GM21360 (cell line): ENCODE data around the gene DNAJC12.
"Not testable (repeated sequence)": the region's sequence is repeated elsewhere in the genome, so short reads cannot be mapped to it uniquely, and the experiment has no call there.

Source experiments
- ATAC-seq: cut with Tn5 transposase; IDR thresholded peaks from one replicate; pipeline ENCODE4 v1.9.1; 2021; ENCODE audit warnings: mild to moderate bottlenecking, moderate library complexity; ENCODE audit not compliant: unreplicated experiment

DNAJC12 gene

DNA sequence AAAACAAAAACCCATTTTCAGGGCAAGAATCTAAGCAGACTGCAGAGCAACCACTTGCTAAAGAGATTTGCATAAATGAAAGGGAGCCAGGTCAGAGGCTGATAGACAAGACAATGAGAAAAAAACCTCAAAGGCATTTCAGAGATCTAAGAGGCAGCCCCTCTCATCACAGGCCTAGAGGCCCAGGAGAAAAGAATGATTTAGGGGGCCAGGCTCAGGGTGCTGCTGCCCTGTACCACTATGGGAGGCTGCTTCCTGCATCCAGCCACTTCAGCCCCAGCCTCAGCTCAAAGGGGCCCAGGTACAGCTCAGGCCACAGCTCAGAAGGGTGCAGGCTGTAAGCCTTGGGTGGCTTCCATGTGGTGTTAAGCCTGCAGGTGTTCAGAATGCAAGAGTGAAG is 3.7 kb upstream of the DNAJC12 start:
- ATAC-seq, result no peak

DNA sequence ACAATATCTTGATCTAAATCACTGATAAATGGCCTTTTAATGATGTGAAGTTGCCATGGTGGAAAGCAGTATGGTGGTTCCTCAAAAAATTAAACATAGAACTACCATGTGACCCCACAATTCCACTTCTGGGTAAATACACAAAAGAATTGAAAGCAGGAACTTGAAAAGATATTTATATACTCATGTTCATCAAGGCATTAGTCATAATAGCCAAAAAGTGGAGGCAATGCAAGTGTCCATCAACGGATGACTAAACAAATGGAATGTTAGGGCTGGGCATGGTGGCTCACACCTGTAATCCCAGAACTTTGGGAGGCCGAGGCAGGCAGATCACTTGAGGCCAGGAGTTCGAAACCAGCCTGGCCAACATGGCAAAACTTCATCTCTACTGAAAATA is 2.0 kb upstream of the DNAJC12 start:
- no peak for ATAC-seq

DNA sequence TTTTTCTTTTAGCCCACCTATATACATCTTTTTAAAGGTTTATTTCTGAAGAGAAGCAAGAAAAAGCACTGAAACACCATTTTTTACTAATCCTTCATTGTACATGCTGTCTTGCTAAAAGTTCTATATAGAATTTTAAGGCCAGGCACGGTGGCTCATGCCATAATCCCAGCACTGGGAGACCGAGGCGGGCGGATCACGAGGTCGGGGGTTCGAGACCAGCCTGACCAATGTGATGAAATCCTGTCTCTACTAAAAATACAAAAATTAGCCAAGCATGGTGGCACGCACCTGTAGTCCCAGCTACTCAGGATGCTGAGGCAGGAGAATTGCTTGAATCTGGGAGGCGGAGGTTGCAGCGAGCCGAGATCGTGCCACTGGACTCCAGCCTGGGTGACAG is 1.5 kb upstream of the DNAJC12 start:
- ATAC-seq, result not testable (repeated sequence)

- no peak for ATAC-seq
These were observed 1.0 kb downstream of the DNAJC12 start for GRCh38 chr10:67836972-67837371.

GRCh38 chr10:67836488-67836887 is 1.5 kb downstream of the DNAJC12 start:
- ATAC-seq, result no peak

- not testable (repeated sequence) for ATAC-seq
These were observed 2.2 kb downstream of the DNAJC12 start for GRCh38 chr10:67835541-67836394.

- ATAC-seq, result no peak
These were observed 3.6 kb downstream of the DNAJC12 start for GRCh38 chr10:67834375-67834774.

DNA sequence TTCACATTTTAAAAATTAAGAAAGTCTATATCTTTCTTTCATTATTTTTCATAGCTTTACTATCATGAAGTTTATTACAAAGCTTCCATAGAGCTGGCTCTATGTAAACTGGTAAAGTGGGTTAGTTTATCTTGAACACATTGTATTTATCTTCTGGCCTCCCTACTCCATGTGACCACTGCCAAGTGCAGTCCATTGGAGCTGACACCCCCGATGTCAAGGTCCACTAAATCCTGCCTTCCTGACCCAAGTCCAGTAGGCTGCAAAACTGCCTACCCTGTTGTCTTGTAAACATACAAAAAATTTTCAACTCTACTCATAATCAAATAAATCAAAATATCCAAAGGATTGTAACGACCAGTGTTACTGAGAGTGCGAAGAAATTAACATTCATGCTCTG is 10.2 kb downstream of the DNAJC12 start:
- no peak for ATAC-seq

DNA sequence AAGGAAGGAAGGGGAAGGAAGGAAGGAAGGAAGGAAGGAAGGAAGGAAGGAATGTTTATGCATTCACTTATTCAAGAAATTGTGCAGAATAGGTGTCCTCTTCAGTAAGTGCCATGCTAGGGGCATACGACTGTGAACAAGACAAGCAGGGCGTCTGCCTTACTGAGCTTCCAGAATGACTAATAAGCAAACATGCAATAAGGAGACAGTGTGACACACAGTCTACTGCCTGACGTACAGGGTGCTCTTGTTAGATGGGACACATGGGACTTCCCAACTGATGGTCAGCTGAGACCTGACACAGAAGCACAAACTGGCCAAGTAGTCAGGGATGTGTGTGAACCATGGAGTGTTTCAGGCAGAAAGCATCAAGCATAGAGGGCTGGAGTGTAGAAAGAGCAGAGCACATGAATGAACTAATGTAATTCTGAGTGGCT is 18.2 kb downstream of the DNAJC12 start:
- ATAC-seq, result peak; percentile 74

DNA sequence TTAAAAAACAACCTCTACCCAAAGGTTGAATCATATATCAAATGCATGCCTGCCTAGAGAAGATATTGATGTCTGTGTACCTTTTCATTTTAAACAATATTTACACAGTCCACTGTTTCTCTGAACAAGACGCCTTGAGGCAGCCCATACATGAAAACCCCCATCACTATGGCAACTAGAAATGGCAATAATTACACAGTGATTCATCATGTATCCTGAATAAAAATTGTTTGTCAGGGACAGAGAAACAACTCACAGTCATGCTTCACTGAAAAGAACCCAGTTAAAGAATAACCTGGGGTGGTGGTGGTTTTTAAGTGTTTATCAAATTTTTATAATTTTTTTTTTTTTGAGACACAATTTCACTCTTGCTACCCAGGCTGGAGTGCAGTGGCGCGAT is 19.7 kb downstream of the DNAJC12 start:
- no peak for ATAC-seq

DNA sequence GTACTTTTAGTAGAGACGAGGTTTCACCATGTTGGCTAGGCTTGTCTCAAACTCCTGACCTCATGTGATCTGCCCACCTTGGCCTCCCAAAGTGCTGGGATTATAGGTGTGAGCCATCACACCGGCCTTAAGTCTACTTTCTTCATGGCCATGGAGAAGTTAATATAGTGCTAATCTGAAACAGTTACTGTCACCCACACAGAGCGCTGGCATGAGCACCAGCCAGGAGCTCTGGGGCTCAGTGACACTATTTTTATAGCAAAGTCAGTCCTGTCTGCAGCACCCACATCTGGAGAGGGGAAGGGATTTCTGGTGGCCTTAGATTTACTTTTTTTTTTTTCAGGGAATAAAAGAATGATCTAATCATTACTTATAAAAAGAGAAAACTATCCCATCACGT is 21.3 kb downstream of the DNAJC12 start:
- ATAC-seq, result no peak

DNA sequence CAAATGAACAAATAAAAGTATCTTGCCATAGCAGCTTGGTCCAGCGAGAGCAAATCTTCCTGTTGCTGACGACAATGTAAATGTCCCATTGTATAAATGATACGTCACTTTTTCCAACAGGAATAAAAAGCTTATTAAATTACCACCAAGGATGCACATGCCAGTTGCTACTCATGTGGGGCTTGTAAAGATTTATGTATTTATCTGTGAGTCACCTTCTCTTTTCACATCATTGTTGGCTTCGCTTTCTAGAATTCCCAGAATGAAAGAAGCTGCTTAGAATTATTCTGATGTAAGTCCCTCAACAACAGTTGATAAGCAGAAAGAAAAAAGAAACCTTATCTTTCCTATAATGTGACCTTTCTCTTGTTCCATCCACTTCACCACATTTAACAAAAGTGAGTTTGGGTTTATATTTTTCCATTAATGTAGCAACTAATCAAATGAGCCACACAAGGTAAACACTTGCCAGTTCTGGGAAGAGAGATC is 22.4 kb downstream of the DNAJC12 start:
- no peak for ATAC-seq

DNA sequence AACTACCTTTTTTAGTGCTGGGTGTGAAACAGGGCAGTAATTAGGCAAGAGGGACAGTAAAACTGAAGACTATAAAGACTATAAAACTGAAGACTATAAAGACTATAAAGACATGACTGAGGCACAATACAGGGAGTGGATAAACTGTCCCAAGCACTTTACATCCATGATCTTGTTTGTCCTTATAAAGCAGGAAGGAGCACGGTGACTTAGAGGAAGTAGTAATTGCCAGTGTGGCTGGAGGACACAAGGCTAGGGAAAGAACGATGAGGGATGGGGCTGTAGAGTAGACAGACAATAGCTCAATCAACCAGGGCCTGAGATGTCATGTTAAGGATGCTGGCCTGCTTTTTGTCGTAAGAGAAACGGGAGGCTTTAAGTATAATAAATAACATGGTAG is 26.0 kb downstream of the DNAJC12 start:
- no peak for ATAC-seq

GRCh38 chr10:67809107-67809506 is 28.9 kb downstream of the DNAJC12 start:
- no peak for ATAC-seq

DNA sequence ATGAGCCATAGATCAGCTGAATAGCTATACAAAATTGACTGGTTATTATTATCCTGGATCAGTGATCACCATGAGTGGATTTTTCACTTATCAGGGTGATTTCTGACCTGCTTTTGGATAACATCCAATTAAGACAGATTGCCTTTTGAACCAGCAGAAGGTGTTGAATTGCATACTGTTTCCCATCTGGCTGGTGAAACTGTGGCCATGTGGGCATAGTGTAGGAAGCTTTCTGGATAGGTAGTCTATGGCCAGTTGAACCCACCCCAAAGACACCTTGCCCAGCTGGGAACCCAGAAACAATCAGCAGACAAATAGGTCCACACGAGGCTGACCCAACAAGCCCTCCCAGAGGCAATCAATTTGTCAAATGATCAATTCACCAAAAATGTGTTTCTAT is 29.3 kb downstream of the DNAJC12 start:
- ATAC-seq, result no peak

DNA sequence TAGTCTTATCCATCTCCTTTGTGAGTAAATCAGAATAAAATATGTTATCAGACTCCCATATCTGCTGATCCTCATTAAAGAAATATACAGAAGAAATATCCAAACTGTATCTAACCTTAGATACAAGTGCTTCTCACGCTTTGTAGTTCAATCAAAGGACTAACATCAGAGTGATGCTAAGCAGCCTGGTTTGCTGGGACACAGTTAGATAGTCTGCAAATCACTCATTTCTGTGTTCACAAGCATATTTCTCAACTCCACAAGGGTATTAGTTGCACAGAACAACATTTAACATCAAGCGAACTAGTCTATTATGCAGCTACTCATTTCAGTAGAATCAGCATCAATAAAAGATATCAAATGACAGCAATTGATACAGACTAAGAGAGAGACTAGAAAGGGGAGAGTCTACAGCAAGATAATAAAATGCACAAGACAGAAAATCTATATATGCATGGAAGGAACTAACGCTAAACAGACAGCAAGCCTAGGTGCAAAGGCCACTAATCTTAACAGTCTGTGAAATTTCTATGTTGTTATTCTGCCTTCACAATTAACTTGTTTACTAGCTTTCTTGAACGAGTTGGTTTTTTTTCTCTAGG is 30.0 kb downstream of the DNAJC12 start:
- ATAC-seq, result no peak

DNA sequence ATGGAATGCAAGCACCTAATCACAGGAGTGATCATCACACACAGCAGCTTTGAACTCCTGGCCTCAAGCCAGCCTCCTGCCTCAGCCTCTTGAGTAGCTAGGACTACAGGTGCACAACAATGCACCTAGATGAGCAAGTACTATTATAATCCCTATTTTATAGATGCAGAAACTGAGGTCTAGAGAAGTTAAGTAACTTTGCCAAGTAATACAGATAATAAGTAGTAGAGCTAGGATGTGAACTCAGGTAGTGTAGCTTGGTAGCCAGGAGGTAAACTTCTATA is 33.7 kb downstream of the DNAJC12 start:
- no peak for ATAC-seq

DNA sequence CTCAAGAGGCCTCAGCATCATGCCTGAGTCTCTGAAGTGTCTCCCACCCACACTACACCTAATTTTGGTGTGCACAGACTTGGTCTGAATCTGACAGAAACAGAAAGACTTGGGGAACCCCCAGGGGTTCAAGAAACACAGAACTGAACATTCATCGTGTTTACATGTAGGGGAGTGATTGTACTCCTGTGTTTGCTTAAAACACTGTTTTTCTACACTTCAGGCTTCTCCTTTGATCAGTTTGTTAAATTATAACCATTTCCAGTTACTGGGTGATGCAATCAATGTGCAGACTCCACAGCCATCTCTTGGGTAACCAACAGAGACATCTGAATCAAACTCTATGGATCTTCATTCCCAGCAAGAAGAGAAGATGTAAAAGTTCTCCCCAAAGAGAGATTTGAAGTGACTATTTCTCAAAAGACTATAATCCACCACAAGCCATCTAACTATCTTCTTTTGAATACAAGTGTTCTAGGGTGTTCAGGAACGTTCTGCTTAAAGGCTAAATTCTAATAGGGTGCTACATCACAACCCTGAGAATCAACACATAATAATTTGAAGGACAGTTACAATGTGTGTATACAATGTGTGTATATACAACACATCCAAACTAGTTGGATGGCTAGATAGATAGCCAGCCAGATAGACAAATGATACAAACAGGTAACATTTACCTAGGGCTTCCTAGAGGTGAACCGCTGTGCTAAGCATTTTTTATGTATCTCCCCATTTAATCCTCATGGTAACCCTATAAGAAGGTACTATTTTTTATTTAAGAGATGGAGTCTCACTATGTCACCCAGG is 34.2 kb downstream of the DNAJC12 start:
- peak; percentile 84 for ATAC-seq

- ATAC-seq, result peak; percentile 43
These were observed 35.0 kb downstream of the DNAJC12 start for GRCh38 chr10:67802767-67803538.

DNA sequence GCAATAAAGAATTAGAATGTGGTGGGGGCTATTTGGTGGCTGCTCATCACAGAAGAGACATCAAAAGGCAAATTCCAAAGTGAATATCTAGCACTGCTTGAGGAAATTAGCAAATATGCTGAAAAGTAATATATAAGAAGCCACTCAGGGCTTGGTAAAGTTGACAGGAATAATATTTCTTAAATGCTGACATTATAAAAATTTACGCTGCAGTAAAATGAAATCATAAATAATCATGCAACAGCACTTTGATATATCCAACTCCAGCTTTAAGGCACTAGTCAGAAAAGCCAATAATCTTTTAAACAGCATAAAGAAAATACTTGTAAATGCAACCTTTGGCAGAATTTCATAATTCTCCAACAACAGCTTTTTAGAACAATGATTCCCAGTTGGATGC is 36.9 kb downstream of the DNAJC12 start:
- no peak for ATAC-seq

DNA sequence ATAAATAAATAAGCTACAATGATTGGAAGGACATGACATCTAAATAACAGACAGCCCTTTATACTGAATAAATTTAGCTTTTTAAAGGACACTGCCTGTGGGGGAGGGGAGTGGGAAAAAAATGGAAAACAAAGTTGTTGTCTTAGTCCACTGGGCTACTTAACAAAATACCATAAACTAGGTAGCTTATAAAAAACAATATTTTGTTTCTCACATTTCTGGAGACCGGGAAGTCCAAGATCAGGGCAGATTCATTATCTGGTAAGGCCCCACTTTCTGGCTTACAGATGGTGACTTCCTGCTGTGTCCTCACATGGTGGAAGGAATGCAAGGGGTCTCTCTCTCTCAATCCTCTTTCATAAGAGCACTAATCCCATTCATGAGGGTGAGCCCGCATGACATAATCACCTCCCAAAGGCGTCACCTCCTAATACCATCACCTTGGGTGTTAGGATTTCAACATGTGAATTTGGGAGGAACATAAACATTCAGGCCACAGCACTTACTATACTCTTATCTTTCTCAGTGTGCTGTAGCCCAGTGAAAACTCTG is 43.0 kb downstream of the DNAJC12 start:
- ATAC-seq, result no peak
